MM.1S (cell line): ENCODE measurements around the gene C10orf90.

Experiments
- CTCF ChIP-seq: fragments of 300-600 bp; sonication (generic); IDR thresholded peaks from 2 replicates; pipeline ENCODE4 v1.5.1; 2016; ENCODE audit warnings: antibody characterized with exemption, low read length, mixed read lengths
- EZH2 ChIP-seq: fragments of 300-600 bp; sonication (generic); optimal IDR thresholded peaks from 2 replicates; pipeline ENCODE3; 2017; ENCODE audit warnings: low read depth, mild to moderate bottlenecking, antibody characterized with exemption, low read length, mixed read lengths
- EZH2phosphoT487 ChIP-seq: fragments of 300-600 bp; sonication (generic); IDR thresholded peaks from 2 replicates; pipeline ENCODE4 v1.6.1; 2018; ENCODE audit warnings: antibody characterized with exemption, low read length

DNA sequence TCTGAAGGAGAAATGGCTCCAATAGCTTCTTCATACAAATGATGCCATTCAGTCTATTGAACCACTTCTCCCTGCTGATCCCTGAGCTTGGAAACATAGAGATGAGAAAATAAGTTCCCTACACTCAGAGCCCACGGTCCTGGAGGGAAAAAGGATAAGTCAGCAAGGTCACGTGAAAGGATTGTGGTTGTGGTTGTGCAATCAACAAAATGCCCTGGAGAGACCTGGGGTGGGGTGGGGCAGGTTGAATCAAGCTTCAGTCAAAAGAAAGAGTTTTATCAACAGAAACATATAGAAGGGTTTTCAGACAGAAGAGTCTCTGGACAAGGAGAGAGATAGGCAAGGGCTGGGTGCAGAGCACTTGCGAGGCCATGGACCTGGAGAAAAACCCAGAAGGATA lies 30.1 kb downstream of the C10orf90 start:
- no peak for TF ChIP-seq CTCF
- no peak for TF ChIP-seq EZH2
- TF ChIP-seq EZH2phosphoT487 = no peak
